DMS79 (cell line): ENCODE results near the gene TCP11.
A peak's percentile ranks its signal among the peaks of the same experiment; 100 is the strongest.
"Not testable (repeated sequence)": the region's sequence is repeated elsewhere in the genome, so short reads cannot be mapped to it uniquely, and the experiment has no call there.

Source experiments
- DNase-seq: peaks from one replicate; lab custom pipeline; 2025; lab: John Stamatoyannopoulos, UW

The TCP11 gene

GRCh38 chr6:35146453-35146852, 5.3 kb upstream of the TCP11 start:
- peak; percentile 28 for DNase-seq

- DNase-seq, result no peak
Measured at GRCh38 chr6:35145757-35146156, 4.6 kb upstream of the TCP11 start.

- no peak for DNase-seq
Measured at GRCh38 chr6:35142588-35143569, 1.7 kb upstream of the TCP11 start.

- DNase-seq, result no peak
Measured at GRCh38 chr6:35140639-35141006, 516 bp downstream of the TCP11 start.

GRCh38 chr6:35139924-35140638, 1.1 kb downstream of the TCP11 start:
- no peak for DNase-seq

GRCh38 chr6:35139470-35139869, 1.7 kb downstream of the TCP11 start:
- no peak for DNase-seq

GRCh38 chr6:35138191-35138590, 2.9 kb downstream of the TCP11 start:
- DNase-seq, result not testable (repeated sequence)

GRCh38 chr6:35136185-35136584, 5.0 kb downstream of the TCP11 start:
- no peak for DNase-seq

- no peak for DNase-seq
Measured at GRCh38 chr6:35128496-35128895, 12.6 kb downstream of the TCP11 start.

- DNase-seq, result no peak
Measured at GRCh38 chr6:35128042-35128441, 13.1 kb downstream of the TCP11 start.

- DNase-seq, result no peak
Measured at GRCh38 chr6:35124356-35124755, 16.8 kb downstream of the TCP11 start.

GRCh38 chr6:35120746-35121145, 20.4 kb downstream of the TCP11 start:
- no peak for DNase-seq

GRCh38 chr6:35108309-35108885, 32.7 kb downstream of the TCP11 start:
- DNase-seq, result no peak

- DNase-seq, result not testable (repeated sequence)
Measured at GRCh38 chr6:35107761-35108160, 33.4 kb downstream of the TCP11 start.

GRCh38 chr6:35107208-35107607, 33.9 kb downstream of the TCP11 start:
- not testable (repeated sequence) for DNase-seq

GRCh38 chr6:35106061-35106460, 35.1 kb downstream of the TCP11 start:
- peak; percentile 7 for DNase-seq

GRCh38 chr6:35105078-35105477, 36.1 kb downstream of the TCP11 start:
- DNase-seq, result no peak

- DNase-seq, result no peak
Measured at GRCh38 chr6:35099116-35099515, 42.0 kb downstream of the TCP11 start.

- DNase-seq, result peak; percentile 70
Measured at GRCh38 chr6:35096129-35096862, 44.8 kb downstream of the TCP11 start.

- DNase-seq, result no peak
Measured at GRCh38 chr6:35094183-35094582, 47.0 kb downstream of the TCP11 start.

GRCh38 chr6:35093783-35094182, 47.4 kb downstream of the TCP11 start:
- DNase-seq, result no peak

GRCh38 chr6:35093118-35093445, 48.1 kb downstream of the TCP11 start:
- no peak for DNase-seq
